ENCODE results near the gene HOXB13.

Gene HOXB13

DNA sequence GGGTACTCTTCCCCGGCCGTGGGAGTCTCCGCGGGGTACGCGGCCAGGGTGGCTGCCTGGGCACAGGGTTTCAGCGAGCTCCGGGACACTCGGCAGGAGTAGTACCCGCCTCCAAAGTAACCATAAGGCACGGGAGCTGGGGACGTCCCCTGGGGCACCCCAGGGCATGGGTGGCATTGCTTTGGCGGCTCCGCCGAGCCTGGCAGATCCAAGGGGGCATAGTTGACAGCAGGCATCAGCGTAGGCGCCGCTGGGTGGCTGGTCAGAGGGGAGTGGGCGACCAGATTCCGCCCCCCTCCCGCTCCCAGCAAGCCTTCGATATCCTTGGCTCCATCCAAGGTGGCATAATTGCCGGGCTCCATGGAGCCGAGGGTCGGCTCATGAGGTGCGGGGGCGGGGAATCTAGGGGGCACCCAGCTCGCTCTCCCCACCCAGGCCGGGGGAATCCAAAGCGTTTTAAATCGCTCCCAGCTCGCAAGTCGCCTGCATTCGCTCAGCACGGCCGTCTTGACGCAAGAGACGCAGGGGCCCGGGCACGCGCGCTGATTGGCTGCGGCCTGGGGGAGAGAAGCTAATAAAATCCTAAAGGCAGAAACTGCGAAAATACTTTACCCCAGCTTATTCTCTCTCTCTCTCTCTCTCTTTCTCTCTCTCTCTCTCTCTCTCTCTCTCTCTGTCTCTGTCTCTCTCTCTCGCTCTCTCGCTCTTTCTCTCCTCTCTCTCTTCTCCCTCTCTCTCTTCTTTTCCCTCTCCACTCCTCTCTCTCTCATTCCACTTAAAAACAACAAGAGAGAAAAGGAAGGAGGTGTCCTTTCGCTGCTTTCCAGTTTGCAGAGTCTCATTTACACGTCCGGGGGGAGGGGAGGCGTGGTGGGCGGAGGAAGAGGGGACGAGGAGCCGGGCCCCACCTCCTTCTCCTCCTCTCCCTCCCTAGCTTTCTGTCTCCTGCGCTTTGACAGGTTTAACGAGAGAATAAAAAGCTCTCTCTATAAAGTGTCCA lies at the start of gene HOXB13:
Gene HOXB13, minus strand, starts transcription at position 519 of the 1,000 bp plus-strand sequence. Its CDS starts 157 bp downstream, at position 362.
- DNase-seq, result no peak

DNA sequence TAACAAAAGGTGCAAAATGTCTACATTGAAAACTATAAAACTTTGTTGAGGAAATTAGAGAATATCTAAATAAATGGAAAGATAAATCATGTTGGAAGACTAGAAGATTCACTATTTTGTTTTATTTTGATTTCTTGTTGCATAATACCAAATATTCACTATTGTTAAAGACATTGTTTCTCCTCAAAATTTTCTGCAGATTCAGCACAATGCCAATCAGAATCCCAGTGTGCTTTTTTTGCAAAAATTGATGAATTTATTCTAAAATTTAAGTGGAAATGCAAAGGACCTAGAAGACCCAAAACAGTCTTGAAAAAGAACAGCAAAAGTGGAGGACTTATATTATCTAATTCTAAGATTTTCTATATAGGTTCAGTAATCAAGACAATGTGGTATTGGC lies 48.1 kb upstream of the HOXB13 start:
- no peak for DNase-seq

DNA sequence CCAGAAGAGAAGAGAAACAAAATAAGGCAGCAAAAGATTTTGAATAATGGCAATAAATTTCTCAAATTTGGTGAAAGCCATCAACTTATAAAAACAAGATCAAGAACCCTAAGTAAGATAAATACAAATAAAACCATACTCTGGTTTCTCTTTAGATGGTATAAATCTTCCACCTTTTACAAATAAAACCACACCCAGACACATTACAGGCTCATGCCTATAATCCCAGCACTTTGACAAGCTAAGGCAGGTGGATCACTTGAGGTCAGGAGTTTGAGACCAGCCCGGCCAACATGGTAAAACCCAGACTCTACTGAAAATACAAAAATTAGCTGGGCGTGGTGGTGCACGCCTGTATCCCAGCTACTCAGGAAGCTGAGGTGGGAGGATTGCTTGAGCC lies 44.7 kb upstream of the HOXB13 start:
- DNase-seq, result no peak

DNA sequence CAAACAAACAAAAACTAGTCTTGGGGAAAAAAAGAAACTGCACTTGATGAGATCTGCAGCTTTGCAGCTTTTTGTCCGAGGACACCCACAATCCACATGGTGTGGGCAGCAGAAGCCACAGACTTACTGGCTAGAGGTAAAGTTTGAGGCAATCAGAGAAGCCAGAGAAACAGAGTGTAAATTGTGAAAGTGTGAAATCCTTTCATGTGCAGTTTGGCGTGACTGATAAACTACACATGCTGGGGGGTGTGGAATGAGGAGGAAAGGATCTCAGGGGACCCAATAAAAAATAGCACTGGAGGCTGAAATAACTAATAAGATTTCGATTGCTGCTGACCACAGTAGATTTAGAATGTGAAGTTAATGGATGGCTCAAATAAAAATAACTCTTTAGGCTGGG lies 42.4 kb upstream of the HOXB13 start:
- DNase-seq, result no peak

DNA sequence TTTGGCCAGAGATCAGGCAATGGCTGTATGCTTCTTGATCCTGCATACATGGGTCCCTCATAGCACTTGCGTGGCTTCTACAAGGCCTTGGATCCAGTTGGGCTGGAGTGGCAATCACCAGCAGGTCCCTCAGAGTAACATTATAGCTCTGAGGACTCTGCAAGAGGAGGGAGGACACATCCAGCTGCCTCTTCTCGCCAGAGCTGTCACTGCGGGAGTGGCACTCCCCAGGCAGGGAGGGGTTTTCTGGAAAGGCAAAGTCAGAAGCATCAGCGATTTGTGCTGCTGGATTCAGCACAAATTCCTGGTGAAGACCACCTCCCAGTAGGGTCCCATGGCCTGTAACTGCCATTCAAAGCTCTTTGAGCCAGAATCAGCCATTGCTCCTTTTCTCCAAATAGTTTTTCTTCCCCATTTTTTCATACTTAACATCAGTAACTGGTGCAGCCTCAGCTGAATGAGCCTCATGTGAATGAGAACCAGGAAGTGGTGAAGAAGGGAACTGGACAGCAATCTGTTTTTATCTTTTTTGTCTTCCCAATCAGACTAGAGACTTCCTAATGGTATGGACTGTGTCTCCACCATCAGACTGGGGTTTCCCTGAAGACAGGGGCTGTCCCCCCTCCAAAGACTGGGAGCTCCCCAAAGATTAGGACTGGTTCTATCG lies 40.6 kb upstream of the HOXB13 start:
- no peak for DNase-seq

DNA sequence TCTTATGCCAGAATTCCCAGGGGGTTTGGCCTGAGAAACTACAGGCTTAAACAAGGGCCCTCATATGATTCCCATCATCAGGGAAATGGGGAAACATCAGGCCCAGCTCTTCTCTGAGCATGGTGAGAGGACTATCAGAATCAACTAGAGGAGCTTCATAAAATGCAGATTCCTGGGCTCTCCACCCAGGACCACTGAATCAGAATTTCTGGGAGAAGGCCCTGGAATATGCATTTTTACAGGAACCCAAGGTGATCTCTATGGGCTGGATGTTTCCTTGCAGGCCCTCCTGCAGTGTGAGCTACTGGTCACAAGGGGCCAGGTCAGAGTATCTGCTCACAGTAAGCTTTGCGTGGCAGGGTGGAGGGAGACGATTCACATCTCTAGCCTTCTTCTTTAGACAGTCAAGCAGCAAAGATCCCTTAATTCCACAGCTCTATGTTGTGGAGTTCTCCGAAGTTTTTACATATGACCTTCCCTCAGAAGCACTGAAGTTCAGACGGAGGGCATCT lies 38.8 kb upstream of the HOXB13 start:
- no peak for DNase-seq

DNA sequence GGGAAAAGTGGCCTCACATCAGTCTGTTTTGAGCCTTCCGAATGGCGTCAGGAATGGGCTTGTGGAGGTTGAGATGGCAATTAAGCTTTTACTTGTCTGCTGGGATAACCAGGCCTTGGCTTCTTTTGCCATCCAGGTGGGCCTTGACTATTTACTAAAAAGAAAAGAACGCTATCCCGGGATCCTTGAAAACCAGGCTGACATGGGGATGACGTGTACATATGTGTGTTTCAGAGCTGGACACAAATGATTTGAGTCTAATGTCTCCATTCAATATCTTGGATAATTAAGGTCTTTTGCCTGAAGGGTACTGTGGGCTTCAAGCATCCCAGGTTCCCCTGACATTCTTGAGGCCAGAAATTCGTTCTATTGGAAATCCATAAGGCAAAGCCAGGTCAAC lies 32.6 kb upstream of the HOXB13 start:
- DNase-seq, result no peak

DNA sequence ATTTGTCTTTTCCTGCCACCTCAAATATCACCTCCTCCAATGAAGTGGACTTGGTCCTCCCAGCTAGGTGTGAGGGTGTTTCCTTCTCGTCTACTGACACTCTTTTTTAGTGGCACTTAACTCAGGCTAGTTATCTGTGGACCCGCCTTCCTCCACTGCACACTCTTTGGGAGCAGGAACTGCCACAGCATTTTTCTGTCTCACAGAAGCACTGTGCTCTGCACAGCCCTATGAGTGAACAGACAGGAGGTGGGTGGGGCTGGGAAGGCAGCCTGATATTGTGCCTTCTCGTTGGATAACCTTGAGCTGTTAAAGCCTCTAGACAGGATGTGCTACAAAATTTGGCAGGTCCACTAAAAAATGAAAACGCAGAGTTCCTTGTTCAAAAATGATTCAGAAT lies 31.9 kb upstream of the HOXB13 start:
- DNase-seq, result no peak

DNA sequence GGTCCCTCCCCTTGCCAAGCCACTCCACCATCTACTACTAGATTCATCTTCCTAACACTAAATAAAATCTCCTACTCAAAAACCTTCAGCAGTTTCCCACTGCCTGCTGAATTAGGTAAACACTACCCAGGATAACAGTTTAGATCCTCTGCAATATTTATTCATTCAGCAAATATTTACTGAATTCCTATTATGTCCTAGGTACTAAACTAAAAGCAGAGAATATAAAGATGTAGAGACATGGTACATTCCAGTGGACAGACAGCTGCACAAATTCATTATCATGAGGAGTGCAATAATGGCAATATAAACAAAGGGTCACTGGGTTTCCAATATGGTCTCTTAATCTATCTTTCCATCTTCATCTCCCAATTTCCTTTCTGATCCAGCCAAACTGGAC lies 30.7 kb upstream of the HOXB13 start:
- DNase-seq, result no peak

DNA sequence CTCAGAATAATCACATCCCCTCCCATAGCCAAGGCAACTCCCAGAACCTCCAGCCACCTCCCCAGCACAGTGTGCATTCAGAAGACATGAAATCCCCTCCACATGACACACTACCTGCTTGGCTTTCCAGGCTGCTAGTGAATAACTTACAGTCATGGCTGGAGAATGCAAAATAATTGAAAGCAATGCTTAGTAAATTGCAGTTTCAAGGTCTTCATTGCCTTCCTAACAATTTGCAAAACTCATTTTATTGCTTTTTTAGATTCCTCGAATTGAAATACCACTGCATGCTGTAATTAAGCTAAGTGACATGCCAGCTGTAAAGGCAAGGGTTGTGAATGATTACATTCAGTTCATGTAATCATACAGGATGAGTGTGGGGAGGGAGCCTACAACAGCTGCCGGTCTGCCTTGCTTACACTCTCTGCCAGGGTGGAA lies 29.0 kb upstream of the HOXB13 start:
- no peak for DNase-seq

DNA sequence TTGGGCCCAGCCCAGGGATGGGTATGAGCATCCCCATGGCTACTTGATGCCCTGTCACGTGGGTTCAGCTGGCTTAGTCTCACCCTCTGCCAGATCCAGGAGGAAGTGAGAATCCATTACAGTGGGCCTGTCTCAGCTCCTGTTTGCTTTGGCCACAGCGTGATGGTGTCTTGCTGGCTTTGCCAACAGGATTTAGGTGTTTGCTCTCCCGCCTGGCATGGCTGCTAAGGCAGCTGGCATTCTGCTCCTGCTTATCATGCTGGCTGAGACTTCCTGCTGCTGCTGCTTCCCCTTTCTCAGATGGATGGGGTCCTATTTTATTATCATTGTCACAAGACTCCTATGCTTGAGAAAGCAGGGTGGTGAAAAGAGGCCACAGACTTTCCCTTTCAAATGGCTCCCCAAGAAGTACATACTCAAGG lies 28.3 kb upstream of the HOXB13 start:
- DNase-seq, result peak; percentile 57

DNA sequence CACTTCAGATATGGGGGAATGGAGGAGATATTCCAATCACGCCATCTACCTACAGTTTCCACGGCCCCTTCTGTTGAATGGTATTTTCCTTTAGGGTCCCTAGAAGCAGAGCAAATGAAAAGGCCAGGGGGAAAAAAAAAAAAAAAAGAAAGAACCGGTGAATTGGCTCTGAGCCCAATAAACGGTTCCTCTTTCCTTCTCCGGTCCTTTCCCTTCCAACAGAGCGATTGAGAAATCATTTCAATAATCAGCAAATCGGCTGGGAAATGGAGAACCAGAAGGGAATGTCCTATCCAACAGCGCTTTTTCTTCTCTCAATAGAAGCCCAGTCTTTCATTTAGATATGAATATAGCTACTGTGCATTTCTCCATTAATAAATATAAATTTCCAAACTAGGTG lies 26.8 kb upstream of the HOXB13 start:
- DNase-seq, result no peak

DNA sequence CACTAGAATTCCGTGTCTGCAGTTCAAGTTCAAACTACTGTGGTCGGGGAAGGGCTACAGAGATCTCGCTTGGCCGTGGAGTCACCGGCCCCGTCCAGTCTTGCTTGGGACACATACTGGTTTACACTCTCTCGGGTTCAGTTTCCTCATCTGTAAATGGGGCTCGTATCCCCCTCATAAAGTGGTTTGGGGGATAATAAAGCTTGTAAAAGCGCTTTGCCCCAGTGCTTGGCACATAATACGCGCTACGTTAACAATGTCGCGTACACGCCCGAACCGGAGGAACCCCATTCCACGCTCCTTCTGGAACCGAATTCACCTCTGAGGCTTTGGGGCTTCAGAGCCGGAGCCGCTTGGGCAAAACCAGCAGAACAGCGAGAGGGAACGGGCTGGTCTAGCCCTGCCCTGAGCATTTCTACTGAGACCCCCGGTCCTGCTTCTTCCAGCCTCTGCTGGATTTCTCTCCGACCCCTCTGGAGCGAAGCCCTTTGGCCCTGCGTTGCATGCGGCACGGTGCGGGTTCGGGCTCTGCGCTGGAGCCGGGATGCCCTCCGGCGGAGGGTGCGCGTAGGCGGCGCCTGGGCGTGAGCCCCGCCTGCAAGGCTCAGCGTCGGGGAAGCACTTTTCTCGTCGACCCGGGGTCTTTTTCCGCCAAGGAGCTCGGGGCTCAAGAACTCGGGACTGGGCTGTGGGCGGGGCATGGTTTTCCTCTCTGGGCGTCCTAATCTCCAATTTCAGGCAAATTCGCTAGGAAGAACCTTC lies 26.1 kb upstream of the HOXB13 start:
- DNase-seq, result no peak

DNA sequence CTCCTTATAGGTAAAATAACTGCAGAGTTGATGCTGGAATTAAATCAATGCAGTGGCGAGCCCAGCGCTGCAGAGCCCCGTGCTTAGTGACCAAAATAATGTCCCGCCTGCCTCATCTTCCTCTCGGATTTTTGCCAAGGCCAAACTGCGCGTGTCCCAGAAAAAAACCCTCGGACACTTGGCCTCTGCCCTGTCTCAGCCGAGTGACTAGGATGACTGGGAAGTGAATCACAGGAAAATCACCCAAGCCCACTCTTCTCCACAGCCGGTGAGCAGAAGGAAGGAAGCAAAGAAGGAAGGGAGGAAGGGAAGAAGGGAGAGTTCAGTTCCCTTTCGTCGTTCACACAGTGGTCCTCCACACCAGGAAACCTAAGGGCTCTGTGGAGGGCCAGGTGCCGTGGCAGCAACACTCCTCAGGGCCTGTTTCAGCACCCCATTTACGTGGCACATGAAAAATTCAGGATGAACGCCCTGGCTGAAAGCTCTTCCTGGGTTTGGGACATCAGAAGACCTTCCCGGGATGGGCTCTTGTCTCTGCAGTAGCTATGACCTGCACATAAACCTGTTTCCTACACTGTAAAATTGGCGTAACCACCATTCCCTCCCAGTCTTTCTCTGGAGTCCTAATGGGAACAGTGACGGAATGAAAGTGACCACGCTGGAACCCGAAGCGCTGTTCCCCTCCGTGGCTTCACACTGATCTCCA lies 25.4 kb upstream of the HOXB13 start:
- no peak for DNase-seq

DNA sequence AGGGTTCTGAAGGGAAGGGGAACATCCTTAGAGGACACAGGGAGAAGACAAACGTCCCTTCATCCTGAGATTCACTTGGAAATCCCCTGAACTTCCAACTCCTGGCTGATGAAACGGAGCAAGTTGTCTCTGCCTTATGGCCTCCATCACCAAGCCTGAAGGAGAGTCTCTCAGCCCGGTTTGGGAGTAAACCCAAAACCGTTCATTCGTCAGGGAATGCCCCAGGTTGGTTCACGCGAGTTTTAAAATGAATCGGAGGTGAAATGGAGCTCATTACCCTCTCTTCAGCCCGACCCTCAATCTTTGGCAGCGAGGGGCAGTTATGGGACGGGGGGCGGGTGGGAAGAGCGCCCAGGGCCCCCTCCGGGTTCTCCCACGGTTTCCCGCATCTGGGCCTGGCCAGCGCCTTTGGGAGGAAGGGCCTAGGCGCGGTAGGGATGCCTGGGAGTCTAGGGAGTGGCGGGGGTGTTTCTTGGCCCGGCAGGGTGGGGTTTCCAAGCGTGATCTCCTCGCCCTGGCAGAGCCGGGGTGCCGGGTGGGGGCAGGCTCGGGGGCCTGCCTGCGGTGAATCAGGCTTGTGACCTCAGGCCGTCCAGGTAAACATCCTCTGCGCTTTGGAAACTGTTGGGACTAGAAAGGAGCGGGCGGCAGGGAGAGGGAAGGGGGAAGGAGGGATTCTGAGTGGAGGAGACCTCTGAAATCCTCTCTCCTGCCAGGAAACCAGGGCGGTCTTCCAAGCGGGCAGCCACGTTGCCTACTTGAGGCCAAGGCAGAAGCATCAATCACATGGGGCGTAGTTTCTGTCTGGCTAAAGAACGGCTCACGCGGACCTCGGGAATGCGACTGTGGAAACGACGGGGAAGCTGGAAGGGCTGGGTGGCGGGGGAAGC lies 24.1 kb upstream of the HOXB13 start:
- no peak for DNase-seq

DNA sequence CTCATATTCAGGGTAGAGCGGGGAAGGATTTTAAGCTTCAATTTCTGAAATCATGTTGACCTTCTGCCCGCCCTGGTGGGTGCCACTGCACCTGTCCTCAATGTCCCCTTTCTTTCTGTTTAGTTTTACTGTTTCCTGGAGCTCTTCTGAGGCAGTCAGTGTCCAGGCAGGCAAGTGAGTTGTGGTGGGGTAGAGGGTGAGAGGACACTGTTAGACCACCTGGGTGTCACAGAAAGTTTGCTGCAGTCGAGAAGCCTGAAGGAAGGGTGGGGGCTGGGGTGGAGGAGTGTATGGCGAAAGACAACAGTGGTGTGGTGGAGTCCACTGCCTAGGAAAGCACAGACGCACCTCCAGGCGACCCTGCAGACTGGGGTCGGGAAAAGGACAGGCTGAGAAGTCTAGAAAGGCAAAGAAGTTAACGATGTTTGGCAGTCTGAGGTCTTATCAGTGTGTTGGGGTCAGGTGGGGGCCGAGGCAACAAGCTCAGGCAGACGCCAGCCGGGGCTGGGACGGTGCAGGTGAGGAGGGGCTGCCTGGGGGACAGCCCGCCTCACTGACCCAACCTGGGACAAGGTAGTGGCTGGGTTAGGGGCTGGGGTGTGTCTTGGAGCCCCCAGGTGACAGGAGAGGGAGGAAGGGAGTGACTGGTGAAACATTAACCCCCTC lies 23.3 kb upstream of the HOXB13 start:
- DNase-seq, result no peak

DNA sequence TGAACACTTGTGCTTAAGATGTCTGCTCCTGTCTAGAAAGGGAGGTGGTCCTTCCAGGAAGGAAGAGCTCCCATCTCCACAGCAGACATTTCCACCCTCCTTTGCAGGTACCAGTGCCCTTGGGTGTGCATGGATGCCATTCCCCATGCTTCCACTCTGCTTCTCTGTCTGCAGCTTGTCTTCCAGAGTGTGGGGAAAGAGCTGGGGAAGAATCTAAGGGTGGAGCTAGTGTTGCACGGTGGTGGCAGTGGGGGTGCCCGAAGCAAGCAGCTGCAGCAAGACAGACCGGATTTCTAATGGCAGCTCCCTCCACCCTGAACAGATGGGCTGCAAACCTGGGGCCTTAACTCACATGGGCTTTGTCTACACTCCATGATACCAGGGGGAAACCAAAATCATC lies 22.6 kb upstream of the HOXB13 start:
- DNase-seq, result no peak

DNA sequence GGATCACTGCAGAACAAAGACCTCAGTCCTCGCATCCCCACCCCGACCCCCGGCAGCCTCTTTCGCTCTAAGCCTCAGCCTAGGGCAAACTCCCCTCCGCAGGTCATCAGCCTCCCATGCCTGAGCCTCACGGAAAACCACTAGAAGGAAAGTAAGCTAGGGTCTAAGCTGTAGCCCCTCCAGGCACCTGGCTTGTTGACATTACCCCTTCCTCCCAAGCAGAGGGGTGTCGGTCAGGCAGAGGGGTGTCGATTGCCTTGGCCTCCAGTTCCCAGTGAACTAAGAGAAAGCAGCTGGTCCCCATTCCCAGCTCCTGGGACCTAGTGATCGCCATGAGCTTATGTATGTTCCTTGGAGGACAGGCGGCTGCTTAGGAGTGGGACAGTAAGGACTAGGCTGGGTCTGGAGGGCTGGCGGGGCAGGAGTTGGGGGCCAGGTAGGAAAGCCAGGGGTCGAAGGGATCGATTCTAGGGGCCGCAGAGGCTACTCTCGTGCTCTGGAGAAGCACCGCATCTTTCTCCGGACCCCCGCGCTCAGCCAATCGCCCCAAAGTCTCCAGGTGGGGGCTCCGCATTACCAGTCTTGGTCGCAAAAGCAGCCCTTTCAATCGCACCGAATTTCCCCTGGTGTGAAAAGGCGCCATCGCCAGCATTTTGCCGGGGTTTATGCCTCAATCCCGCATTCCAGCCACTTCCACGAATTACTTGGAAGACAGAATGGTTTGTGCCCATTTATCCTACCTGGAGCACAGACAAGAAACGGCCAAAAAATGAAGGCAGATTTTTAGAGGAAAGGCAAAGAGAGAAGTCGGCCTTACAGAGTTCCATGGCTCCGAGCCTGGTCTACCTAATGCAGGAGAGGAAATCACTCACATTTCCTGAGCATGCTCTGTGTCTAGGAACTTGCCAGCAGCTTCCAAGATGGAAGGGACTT lies 21.3 kb upstream of the HOXB13 start:
- no peak for DNase-seq

DNA sequence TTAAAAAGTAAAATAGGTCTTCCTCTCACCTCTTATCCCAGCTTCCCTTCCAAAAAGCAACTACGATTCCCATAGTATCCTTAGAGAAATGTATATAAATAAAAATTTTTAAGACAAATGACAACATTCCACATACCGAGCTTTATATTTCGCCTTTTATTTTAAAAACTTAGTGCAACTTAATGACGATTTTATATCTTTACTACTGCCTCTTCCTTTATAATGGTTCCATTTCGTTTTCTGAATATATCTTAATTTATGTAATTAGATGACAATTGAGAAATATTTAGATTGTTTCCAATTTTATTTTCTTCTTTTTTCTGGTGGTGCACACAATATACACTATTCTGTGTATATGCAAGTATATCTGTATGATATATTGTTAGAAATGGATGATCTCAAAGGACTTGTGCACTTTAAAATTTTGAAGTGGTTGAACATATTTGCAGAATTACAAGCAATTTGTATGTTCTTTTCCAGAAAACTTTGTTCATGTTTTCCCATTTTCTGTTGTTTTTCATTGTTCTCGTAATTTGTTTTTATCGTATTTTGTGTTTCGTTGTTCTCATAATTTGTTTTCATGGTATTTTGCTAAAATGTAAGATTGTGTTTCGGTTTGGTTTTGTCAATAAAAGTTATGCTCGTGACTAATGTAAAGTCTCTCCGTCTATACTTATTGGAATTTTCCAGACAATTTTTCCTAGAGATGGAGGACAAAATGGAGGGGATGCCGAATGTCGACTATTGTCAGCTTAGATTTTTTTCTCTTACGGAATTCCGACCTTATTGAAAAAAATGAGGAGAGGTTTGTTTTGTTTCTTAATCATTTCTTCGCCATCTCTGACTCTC lies 20.4 kb upstream of the HOXB13 start:
- DNase-seq, result no peak
